HepG2 (cell line): ENCODE measurements around the gene THAP6. TPM values are rescaled to one million over a fixed set of nuclear protein-coding genes. Genes with fewer than 3 reads are reported as not detected.

Source experiments
- ATAC-seq: fragments of 200-7000 bp; cut with Tn5 transposase; 3 replicates; pipeline ENCODE4 v1.9.1; 2020; ENCODE audit warnings: mild to moderate bottlenecking, moderate library complexity
- BruUV-seq: library from RNA; stranded (reverse); fragments of 400-500 nt; replicated peaks from 2 replicates; lab custom pipeline; 2021; lab: Mats Ljungman, UMichigan
- CTCF ChIA-PET: fragments of 300-600 bp; formaldehyde crosslinking; extraction: SDS; loops from one replicate; lab custom pipeline; 2021; ENCODE audit warnings: low total read pairs, inconsistent platforms, low intra/inter-chr PET ratio; lab: Yijun Ruan, JAX
- POLR2A ChIA-PET: fragments of 350-600 bp; sonication (Branson Sonifier 250); formaldehyde crosslinking; loops from one replicate; lab custom pipeline; 2020; ENCODE audit warnings: antibody characterized with exemption, inconsistent platforms; lab: Yijun Ruan, JAX
- DNase-seq: peaks from one replicate; pipeline ENCODE4 v3.0.0-alpha.2; 2015; ENCODE audit warnings: low spot score
- FAIRE-seq: peaks from 3 replicates; lab custom pipeline; 2011; peaks lifted over from hg19 to GRCh38; lab: Jason Lieb, UNC
- H2AFZ ChIP-seq: one replicate; pipeline ENCODE4 v1.6.1; 2011; ENCODE audit warnings: low read length, inconsistent platforms
- H3K27ac ChIP-seq: fragments of 300-600 bp; 3 replicates; pipeline ENCODE4 v1.8.0; 2011; ENCODE audit warnings: mixed run types, mild to moderate bottlenecking, mixed read lengths, low read length, inconsistent platforms; ENCODE audit not compliant: insufficient read depth; ENCODE audit errors: extremely low read length
- H3K27me3 ChIP-seq, 2 experiments: fragments of 200-600 bp in 1 of 2; 2 replicates in 1 of 2; 3 replicates in 1 of 2; pipeline versions ENCODE4 v1.6.0 to v1.8.0; 2011; ENCODE audit warnings: low read length in 2 of 2, mild to moderate bottlenecking in 2 of 2, moderate library complexity in 2 of 2, inconsistent platforms in 1 of 2; ENCODE audit not compliant: insufficient read depth in 2 of 2, control insufficient read depth in 1 of 2
- H3K36me3 ChIP-seq, 2 experiments: fragments of 200-600 bp in 1 of 2; replicated peaks in 1 of 2; 2 replicates in 1 of 2; 3 replicates in 1 of 2; pipeline versions ENCODE4 v1.5.1 to v1.8.0; 2011; ENCODE audit warnings: low read length in 2 of 2, inconsistent platforms in 1 of 2; ENCODE audit not compliant: insufficient read depth in 2 of 2, control insufficient read depth in 1 of 2
- H3K4me1 ChIP-seq: 2 replicates; pipeline ENCODE4 v1.5.1; 2012; ENCODE audit warnings: low read length, inconsistent platforms; ENCODE audit not compliant: insufficient read depth
- H3K4me2 ChIP-seq: 2 replicates; pipeline ENCODE4 v1.6.0; 2011; ENCODE audit warnings: low read depth, low read length, inconsistent platforms
- H3K4me3 ChIP-seq, 3 experiments: fragments of 200-600 bp in 1 of 3; sonication (generic), shearing (Covaris generic) in 1 of 3; replicated peaks in 1 of 3; 2 replicates each; pipeline ENCODE4 v1.5.1; 2011 to 2016; ENCODE audit warnings: low read length in 3 of 3, inconsistent platforms in 2 of 3, low read depth in 2 of 3, mild to moderate bottlenecking in 2 of 3, control low read depth in 1 of 3, mixed read lengths in 1 of 3; ENCODE audit not compliant: insufficient read depth in 1 of 3
- H3K79me2 ChIP-seq: one replicate; pipeline ENCODE4 v1.6.1; 2011; ENCODE audit warnings: low read length, inconsistent platforms; ENCODE audit not compliant: insufficient read depth
- H3K9ac ChIP-seq: 2 replicates; pipeline ENCODE4 v1.6.0; 2011; ENCODE audit warnings: mild to moderate bottlenecking, low read depth, low read length, inconsistent platforms; ENCODE audit not compliant: insufficient read depth
- H3K9me3 ChIP-seq: 2 replicates; pipeline ENCODE4 v1.5.1; 2012; ENCODE audit warnings: mild to moderate bottlenecking, low read length
- H4K20me1 ChIP-seq: 2 replicates; pipeline ENCODE4 v1.6.0; 2011; ENCODE audit warnings: inconsistent platforms, mild to moderate bottlenecking, low read length, moderate library complexity; ENCODE audit not compliant: insufficient read depth
- ARID5B ChIP-seq: IDR thresholded peaks from 2 replicates; pipeline ENCODE4 v1.4.0; 2020; ENCODE audit warnings: mild to moderate bottlenecking, missing genetic modification reagents
- ASH2L ChIP-seq: fragments of 300-600, 200-600 bp; sonication (generic); IDR thresholded peaks from 2 replicates; pipeline ENCODE4 v1.7.0; 2017; ENCODE audit warnings: low read depth, mild to moderate bottlenecking, moderate library complexity, mixed read lengths, low read length; ENCODE audit not compliant: insufficient read length
- CCAR2 ChIP-seq: fragments of 200-400 bp; formaldehyde crosslinking; optimal IDR thresholded peaks from 2 replicates; pipeline ENCODE3; 2018; ENCODE audit warnings: low read depth, mild to moderate bottlenecking, low read length, moderate library complexity
- HOXD1 ChIP-seq: sonication (generic); formaldehyde crosslinking; IDR thresholded peaks from 2 replicates; pipeline ENCODE4 v1.5.0; 2020; ENCODE audit warnings: missing genetic modification reagents
- LBX2 ChIP-seq: sonication (generic); formaldehyde crosslinking; IDR thresholded peaks from 2 replicates; pipeline ENCODE4 v1.5.0; 2020; ENCODE audit warnings: missing genetic modification reagents, mild to moderate bottlenecking, borderline replicate concordance
- MAFF ChIP-seq: IDR thresholded peaks from 2 replicates; pipeline ENCODE4 v1.6.1; 2011; ENCODE audit warnings: low read depth, low read length, improper control_type of control experiment
- MAFK ChIP-seq, 2 experiments: IDR thresholded peaks in 1 of 2; conservative IDR thresholded peaks in 1 of 2; 2 replicates each; pipeline ENCODE4 v1.6.1; 2011; ENCODE audit warnings: improper control_type of control experiment in 2 of 2, low read length in 2 of 2
- MEIS2 ChIP-seq: sonication (generic); formaldehyde crosslinking; IDR thresholded peaks from 2 replicates; pipeline ENCODE4 v1.9.0; 2021; ENCODE audit warnings: mild to moderate bottlenecking, missing genetic modification reagents
- MLXIP ChIP-seq: sonication (generic); formaldehyde crosslinking; IDR thresholded peaks from 2 replicates; pipeline ENCODE4 v1.9.0; 2021; ENCODE audit warnings: missing genetic modification reagents, borderline replicate concordance
- SP5 ChIP-seq: IDR thresholded peaks from 2 replicates; pipeline ENCODE4 v1.6.1; 2016; ENCODE audit warnings: low read depth, borderline replicate concordance
- U2AF1 ChIP-seq: fragments of 200-400 bp; formaldehyde crosslinking; optimal IDR thresholded peaks from 2 replicates; pipeline ENCODE3; 2017; ENCODE audit warnings: mild to moderate bottlenecking, low read depth, low read length
- ZBTB3 ChIP-seq: sonication (generic); formaldehyde crosslinking; IDR thresholded peaks from 2 replicates; pipeline ENCODE4 v1.4.0; 2020; ENCODE audit warnings: low read depth, mild to moderate bottlenecking, moderate library complexity, missing genetic modification reagents, borderline replicate concordance
- ZBTB46 ChIP-seq: sonication (generic); formaldehyde crosslinking; IDR thresholded peaks from 2 replicates; pipeline ENCODE4 v1.4.0; 2020; ENCODE audit warnings: mild to moderate bottlenecking, missing genetic modification reagents, borderline replicate concordance
- WGBS: methylation state at CpG from one replicate; pipeline ENCODE4 v1.1.6; 2017; ENCODE audit warnings: low lambda C conversion rate; 5-methylcytosine and 5-hydroxymethylcytosine counted together
- in situ Hi-C: cut with HindIII; loops from 2 replicates; pipeline ENCODE4 v1.10.0; 2017; ENCODE audit warnings: low pct_unique_long_range_greater_than_20kb; ENCODE audit not compliant: extremely low pct_ligation_motif_present
- intact Hi-C: fragments of 100-400 bp; cut with micrococcal nuclease; formaldehyde crosslinking; loops from one replicate; pipeline ENCODE4 v1.10.0; 2022; ENCODE audit not compliant: unreplicated experiment
- polyA plus RNA-seq, 8 experiments: library from polyadenylated mRNA; depleted of rRNA in 3 of 8; stranded (reverse) in 7 of 8; unstranded in 1 of 8; fragments of >200 nt; fragmentation: Illumina TruSeq in 4 of 8; extraction: Trizol in 4 of 8; gene quantifications; 2 replicates each; pipeline versions ENCODE4 v1.2.1 to v1.2.3, GENCODE V29; 2011 to 2016; ENCODE audit warnings: low read depth in 4 of 8, missing spikeins in 1 of 8, mixed read lengths in 1 of 8; ENCODE audit not compliant: insufficient read depth in 1 of 8
- total RNA-seq, 5 experiments: library from RNA; depleted of rRNA; stranded (reverse); fragments of >200 nt; fragmentation: Illumina TruSeq; extraction: Trizol; gene quantifications; 2 replicates each; pipeline ENCODE4 v1.2.3, GENCODE V29; 2016; ENCODE audit warnings: low read depth in 1 of 5

The THAP6 gene
- total and polyA plus RNA-seq, 2 of the 13 experiments (the other 11 are each of a cell fraction or from before 2014, with no cell fraction given) = 9.3 to 14.7 TPM

GRCh38 chr4:75513526-75514130, 645 bp upstream of the THAP6 start:
- H3K4me2 ChIP-seq = peak overlapping the region; percentile 85
- intact Hi-C loops (no loop called here), in situ Hi-C loops (no loop called here)
- H3K4me1 ChIP-seq = peaks cover 52% of the 10 kb centered on the region
- WGBS = 1% methylated on average over 12 of the region's 12 CpGs
- TSS peak; percentile 62 for BruUV-seq
- H3K27ac ChIP-seq = peak overlapping the region; percentile 77
- no peak for DNase-seq
- peak overlapping the region; percentile 88 for H3K9ac ChIP-seq
- ATAC-seq = no peak
- ChIA-PET POLR2A (interaction anchor here (1.1 to 2.8 kb wide), 7 partner anchors 8 to 211 kb away, joined by 3 to 19 read pairs (median 4); partner anchors contain the start of gene USO1), CTCF (no interaction called here)
- 0 out of 2 replicates have a peak, but pooled peaks have one; percentile 12 for TF ChIP-seq MLXIP (CRISPR knock-in tag)
- 0 out of 2 replicates have a peak, but pooled peaks have one; percentile 9 for TF ChIP-seq MEIS2
- no peak for TF ChIP-seq ASH2L
- TF ChIP-seq ZBTB46 (CRISPR knock-in tag) = no peak
- no peak for TF ChIP-seq SP5 (CRISPR knock-in tag)
- TF ChIP-seq MAFF = 0 out of 2 replicates have a peak, but pooled peaks have one; percentile 1
- TF ChIP-seq MAFK (conservative IDR thresholded peaks at IDR 0.05 in 1 of 2, IDR thresholded peaks at IDR 0.05 in 1 of 2; ENCODE audit: low read length in 2 of 2) = peak in 1 of 2 experiments; percentile 17; a peak in 1 of 4 replicates
- TF ChIP-seq ZBTB3 = 0 out of 2 replicates have a peak, but pooled peaks have one; percentile 3
- TF ChIP-seq U2AF1 = peak; percentile 45
- TF ChIP-seq ARID5B (CRISPR knock-in tag) = no peak
- TF ChIP-seq CCAR2 = peak; percentile 56
- 0 out of 2 replicates have a peak, but pooled peaks have one; percentile 1 for TF ChIP-seq HOXD1 (CRISPR knock-in tag)
- TF ChIP-seq LBX2 (CRISPR knock-in tag) = 0 out of 2 replicates have a peak, but pooled peaks have one; percentile 23
- FAIRE-seq = no peak
- peaks cover 59% of the 10 kb centered on the region for H3K79me2 ChIP-seq
- no peaks in the 10 kb centered on the region; a peak in 1 of 5 replicates for H3K27me3 ChIP-seq
- H3K9me3 ChIP-seq = no peaks in the 10 kb centered on the region
- peak overlapping the region; percentile 48 for H2AFZ ChIP-seq
- H4K20me1 ChIP-seq = no peaks in the 10 kb centered on the region
- H3K36me3 ChIP-seq = peaks cover 2 to 11% of the 10 kb centered on the region in 2 experiments; a peak in 4 of 5 replicates
- H3K4me3 ChIP-seq = peak overlapping the region; percentile 81 to 98 (median 89)
